T47D (cell line): ENCODE data around the gene LMO1.

ENCODE experiments used
- DNase-seq, 2 experiments: peaks; one replicate each; pipeline versions ENCODE4 v3.0.0 to v3.0.0-alpha.2; 2011 to 2012; ENCODE audit warnings: low read depth in 1 of 2, low spot score in 1 of 2
- JUND ChIP-seq: IDR thresholded peaks from 2 replicates; pipeline ENCODE4 v1.6.1; 2012; ENCODE audit warnings: low read depth
- in situ Hi-C: cut with HindIII; loops from 2 replicates; pipeline ENCODE4 v1.10.0; 2016; ENCODE audit warnings: low sequenced_read_pairs, low pct_unique_long_range_greater_than_20kb

The LMO1 gene

DNA sequence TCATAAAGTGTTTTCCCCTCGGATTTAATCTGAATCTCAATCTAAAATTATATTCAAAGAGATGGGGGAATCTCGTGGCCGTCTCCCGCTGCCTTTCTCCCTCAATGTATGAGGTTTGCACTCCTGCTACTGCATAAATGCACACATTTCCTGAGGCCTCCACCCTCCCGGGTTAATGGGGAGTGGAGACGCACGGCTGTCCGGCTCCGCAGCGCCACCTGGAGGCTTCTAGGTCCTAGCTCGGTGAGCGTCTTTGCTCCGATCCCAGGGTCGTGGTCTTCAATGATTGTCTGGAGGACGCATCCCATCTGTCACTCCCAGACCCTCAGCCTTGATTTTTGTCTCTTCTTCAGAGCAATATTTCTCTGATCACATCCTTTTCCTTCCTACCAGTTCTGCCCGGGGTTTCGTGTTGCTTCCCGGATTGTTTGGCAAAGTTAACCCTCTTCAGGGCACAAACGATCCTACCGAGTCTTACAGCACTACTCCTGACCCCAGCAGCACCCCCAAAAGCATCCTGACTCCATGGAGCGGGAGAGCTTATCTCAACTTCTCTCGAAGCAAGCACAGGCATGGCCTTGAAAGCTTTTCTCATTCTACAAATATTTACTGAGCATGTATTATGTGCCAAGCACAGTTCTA, at the start of gene LMO1:
TSS of gene LMO1 (minus strand) at position 110 of the 642 bp plus-strand sequence. CDS start 516 bp downstream, outside the sequence.
- in situ Hi-C loops: no loop called here
- TF ChIP-seq JUND: no peak
- peak; percentile 61 to 92 for DNase-seq

DNA sequence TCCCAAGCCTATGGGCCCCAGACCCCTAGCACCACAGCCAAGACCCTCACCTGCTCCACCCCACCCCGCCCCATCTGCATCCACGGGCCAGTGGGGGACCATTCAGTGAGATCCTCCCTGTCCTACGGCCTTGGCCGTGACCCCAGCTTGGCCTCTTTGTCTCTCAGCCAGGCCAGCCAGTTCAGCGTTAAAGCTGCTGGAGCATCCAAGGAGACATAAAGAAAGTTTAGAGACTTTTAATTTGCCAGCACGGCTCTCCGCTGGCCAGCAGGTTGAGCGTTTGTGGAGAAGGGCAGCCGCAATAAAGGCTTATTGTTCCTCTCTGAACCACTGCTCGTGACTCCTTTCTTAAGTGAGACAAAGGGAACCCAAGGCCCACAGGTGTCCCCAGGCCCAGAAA, 49.3 kb upstream of the LMO1 start:
- no peak for TF ChIP-seq JUND
- no peak for DNase-seq
- in situ Hi-C loops: no loop called here

DNA sequence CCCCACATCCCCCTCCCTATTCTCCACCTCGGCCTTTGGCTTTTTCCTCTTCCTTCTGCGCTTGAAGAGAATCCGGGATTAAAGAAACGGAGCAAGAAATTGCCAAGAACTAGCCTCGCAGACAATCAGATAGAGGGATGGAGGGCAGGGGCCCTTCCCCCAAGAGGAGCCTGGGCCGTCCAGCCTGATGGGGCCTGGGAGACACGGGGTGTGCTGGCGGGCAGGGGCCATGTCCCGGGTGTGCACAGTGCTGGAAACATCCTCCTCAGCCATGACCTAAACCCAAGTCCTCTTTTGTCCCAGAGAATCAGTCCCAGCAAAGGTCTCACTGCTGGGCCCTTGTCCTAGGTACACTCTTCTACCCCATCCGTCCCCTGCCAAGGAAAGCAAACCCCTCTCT, 47.7 kb upstream of the LMO1 start:
- TF ChIP-seq JUND: no peak
- in situ Hi-C loops: no loop called here
- DNase-seq: no peak

DNA sequence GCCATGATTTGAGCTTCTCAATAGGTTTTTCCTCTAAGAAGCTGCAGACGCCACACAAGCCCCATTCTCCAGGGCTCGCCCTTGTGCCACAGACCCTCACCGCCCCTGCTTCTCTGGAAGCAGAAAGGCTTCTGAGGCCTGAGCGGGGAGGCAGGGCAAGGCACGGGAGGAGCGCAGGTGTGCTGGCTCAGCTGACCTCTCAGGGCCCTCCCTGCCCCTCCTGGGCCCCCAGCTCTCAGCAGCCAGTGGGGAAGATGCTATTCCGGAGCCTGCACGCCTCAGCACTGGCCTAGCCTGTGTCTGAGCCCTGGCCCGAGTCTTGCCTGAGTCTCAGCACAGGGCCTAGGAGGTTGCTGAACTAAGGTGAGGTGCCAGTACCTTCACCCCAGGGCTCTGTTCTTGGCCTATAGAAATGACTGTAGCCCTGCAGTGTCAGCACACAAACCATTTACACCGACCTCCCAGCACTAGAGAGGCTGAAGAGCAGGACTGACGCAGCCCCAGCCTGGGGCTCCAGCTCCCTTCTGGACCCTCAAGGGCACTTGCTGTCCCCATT, 47.1 kb upstream of the LMO1 start:
- no peak for TF ChIP-seq JUND
- no peak for DNase-seq
- in situ Hi-C loops: no loop called here

DNA sequence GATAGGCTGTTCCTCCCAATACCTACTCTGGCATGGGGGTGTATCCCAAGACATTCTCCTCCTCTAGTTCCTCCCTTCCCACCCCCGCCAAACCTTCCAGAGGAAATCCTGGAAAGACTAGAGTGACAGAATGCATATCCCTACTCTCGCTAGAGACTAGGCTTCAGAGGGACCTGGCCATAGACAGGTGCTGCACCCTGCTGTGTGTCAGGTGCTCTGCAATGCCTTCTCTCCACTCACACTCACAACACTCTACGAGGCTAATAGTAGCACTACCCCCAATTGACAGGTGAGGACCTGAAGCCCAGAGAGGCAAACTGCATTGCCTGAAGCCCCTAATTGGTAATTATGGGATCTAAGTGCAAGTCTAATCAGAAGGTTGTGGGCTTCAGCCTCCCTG, 46.2 kb upstream of the LMO1 start:
- DNase-seq: peak; percentile 35 to 53
- in situ Hi-C loops: no loop called here
- no peak for TF ChIP-seq JUND

DNA sequence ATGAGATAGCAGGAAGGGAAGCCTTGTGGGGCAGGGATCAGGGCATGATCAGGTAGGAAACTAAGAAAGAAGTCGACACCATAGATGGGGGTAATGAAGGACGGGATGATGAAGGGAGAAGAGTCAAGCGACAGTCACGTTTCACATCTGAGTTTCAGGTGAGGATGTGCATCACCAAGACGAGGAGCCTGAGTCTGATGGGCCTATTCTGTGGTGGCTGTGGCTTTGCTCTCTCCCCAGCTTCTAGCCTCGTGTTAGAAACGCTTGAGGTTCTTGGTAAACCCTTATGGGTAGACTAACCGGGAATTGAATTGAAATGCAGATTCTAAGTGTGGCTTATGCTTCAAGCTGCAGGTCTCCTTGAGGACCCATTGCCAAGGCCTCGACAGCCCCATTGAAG, 45.6 kb upstream of the LMO1 start:
- in situ Hi-C loops: no loop called here
- DNase-seq: no peak
- TF ChIP-seq JUND: no peak

DNA sequence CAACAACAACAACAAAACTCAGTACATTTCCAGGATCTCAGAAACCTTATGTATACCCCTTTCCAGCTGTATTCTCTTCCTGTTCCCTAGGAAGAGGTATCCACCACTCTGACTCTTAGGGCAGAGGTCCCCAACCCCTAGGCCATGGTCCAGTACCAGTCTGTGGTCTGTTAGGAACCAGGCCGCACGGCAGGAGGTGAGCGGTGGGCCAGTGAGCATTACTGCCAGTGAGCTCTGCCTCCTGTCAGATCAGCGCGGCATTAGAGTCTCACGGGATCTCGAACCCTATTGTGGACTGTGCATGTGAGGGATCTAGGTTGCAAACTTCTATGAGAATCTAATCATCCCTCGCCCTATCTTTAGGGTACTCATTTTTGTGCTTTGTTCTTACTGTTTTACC, 43.9 kb upstream of the LMO1 start:
- in situ Hi-C loops: no loop called here
- no peak for TF ChIP-seq JUND
- no peak for DNase-seq

DNA sequence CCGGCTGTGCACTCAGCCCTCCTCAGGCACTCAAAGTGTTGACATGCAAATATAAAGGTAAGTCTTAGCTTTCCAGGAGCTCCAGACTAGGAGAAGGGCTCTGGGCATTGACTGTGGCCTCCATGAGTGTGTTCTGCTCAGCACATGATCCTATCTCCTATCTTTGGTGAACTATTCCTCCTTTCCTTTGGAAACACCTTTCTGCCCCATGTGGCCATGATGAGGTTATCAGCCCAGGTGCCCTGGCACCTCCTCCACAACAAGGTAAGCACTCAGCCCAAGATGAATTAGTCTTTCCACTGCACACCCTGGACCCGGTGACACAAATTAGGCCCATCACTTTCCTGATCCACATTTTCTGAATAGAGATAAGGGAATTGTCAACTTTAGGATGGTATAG, 37.9 kb upstream of the LMO1 start:
- no peak for TF ChIP-seq JUND
- in situ Hi-C loops: no loop called here
- DNase-seq: no peak

DNA sequence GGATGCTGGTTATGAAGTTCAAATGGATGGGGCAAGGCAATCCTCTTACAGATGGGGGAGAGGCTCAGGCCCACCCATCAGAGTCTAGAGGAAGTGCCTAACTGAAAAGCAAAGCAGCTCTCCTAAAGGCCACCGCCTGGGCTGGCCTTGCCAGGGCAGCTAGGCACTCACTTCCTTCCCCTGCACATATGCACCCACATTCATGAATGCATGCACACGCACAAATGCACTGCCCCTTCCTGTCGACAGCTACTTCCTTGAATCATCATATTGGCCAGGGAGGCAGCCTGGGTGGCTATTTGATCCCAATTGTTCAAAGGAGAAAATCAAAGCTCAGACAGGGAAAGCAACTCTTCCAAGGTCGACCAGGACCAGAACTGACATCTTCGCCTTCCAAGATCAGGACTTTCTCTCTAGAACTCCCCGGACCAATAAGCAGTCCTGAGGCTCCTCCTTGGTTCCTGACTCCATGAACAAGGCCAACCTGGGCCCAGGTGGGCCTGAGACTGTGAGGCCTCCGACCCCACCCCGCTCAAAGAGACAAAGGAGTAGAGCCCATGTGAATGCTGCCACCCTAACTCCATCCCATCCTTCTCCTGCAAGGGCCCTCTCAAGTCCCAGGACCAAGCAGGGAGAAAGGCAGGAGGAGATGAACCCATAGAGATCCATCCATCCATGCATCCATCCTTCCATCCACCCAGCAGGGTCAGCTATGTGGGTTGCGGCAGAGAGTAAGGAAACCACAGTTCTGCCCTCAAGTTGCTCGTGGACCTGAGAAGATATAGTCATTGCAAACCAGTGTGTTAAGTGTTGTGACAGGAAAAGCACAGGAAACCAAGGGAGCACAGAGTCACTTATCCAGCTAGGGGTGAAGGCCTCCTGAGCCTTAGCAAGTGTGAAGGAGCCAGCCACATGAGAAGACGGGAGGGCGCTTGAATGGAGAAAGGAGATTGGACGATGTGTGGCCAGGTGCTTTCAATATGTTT, 35.4 kb upstream of the LMO1 start:
- no peak for TF ChIP-seq JUND
- DNase-seq: no peak
- in situ Hi-C loops: no loop called here

DNA sequence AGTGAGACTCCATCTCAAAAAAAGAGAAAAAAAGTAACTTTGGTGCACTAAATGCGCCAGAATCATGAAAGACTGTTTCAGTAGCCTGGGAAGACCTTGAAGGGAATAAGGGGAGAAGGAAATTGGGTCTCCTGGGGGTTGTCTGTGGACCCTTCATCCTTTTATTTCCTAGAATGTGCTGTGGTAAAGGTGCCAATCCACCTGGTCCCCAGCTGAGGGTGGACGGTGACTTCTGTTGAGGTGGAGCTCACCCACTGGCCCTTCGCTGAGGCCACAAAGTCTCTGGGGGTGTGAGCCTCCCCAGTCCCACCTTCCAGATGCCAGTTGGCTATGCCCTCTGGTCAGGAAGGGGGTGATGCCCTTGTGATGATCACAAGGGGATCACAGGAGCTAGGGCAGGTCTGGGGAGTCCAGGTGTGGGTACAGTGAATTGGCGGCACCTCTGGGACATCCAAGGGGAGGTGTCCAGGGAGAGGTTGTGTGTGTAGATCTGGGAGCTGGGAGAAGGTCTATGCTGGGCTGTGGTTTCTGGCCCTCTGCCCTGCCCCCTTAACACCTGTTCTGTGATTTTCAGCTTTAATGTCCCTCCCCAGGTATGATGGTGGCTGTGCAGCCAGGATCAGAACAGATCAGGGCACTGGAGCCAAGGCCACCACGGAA, 34.2 kb upstream of the LMO1 start:
- DNase-seq: no peak
- TF ChIP-seq JUND: no peak
- in situ Hi-C loops: no loop called here

DNA sequence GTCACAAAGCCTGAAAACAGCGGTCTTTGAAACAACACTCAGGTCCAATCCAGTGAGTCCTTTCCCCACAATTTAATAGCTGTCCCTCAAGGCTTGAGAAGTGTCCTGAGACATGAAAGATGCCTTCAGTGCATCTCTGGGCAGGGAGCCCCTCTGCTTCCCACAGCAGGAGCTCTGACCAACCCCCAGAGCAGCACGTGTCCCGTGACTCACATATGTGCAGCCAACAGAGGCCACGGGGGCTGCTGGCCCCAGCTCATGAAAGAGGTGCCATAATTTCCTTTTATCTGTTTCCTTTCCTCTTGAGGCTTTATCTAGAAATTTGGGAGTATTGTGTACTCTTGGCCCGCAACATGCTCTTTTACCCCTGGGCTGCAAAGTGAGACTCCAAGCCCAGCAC, 33.2 kb upstream of the LMO1 start:
- no peak for TF ChIP-seq JUND
- in situ Hi-C loops: no loop called here
- no peak for DNase-seq

DNA sequence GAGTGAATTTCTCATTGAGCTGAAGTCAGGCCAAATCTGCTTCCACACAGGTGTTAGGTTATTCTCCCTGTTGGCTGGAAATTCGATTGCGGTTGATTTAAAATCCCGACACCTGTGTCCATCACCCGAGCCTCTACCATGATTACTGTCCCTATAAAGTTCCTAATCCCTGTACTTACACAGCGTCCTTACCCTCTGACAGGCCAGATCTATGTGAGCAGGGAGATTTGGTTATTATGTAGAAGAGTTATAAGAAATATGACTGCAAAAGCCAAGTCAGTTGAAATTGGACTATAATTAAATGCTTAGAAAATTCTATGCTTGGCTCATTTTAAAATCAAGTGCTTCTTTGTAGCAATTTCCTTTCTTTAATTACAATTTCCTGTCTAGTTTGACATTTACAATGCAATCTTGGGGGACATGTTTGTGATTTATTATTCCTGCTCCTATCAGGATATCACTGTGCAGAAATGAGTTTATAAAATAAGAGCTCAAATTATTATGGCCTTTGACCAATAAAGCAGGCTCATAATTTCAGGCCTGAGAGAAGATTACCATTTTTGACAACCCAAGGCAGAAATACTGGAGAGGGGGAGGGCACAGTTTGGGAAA, 32.5 kb upstream of the LMO1 start:
- in situ Hi-C loops: no loop called here

More for the DNA sequence above, 32.5 kb upstream of the LMO1 start:
- no peak for DNase-seq
- no peak for TF ChIP-seq JUND
